ENCODE measurements around the gene ATP6V1G3.
A peak's percentile ranks its signal among the peaks of the same experiment; 100 is the strongest.
"Not testable (repeated sequence)": the region's sequence is repeated elsewhere in the genome, so short reads cannot be mapped to it uniquely, and the experiment has no call there.

The ATP6V1G3 gene

DNA sequence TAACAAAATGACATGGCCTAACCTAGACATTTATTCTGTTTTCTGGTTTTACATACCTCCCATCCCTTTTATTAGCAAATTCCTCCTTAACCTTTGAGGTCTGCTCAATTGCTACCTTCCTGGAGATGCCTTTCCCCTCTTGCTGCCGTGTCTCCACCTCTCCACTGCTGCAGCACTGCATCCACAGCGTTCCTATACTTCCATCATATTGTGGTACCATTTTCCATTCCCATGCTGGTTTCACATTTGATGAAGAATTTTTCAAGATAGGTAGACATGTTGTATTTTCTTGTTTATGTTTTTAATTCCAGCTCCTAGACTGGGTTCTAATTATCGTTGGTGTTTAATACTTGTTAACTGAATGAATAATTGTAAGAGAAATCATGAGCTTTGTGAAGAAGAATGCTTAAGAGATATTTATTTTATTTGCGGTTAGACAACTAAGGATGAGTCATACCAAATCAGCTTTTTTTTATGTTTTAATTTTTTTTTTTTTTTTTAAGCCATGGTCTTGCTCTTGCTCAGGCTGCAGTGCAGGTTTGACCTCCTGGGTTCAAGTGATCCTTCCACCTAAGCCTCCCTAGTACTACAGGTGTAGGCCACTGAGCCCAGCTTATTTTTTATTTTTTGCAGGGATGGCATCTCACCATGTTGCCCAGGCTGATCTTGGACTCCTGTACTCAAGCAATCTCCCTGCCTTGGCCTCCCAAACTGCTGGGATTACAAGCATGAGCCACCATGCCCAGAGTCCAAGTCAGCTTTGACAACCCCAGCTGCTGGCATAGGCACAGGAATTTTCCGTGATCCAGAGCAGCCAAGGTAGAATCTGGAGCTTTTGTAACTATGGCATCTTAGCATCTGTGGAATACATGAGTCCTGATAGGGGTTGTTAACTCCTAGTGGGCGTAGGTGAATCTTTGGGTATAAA lies 44.0 kb downstream of the ATP6V1G3 start:
- DNase-seq, result no peak

DNA sequence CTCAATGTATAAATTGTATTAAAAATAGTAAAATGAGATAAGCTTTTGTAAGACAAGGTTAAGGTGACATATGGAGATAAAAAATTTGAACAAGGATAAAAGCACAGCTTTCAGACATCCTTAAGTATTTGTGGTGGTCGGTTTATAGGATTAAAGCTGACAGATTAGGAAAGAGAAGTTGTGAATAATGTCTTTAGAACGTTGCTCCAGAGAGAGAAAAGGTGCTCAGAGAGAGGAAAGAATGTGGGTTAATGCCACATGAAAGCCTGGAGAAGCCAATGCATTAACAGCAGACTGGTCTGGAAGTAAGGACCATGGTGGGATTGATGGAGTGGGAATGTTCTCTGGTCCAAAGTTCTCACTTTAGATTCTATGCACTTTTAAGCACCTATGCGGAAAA lies 44.8 kb downstream of the ATP6V1G3 start:
- DNase-seq, result no peak

DNA sequence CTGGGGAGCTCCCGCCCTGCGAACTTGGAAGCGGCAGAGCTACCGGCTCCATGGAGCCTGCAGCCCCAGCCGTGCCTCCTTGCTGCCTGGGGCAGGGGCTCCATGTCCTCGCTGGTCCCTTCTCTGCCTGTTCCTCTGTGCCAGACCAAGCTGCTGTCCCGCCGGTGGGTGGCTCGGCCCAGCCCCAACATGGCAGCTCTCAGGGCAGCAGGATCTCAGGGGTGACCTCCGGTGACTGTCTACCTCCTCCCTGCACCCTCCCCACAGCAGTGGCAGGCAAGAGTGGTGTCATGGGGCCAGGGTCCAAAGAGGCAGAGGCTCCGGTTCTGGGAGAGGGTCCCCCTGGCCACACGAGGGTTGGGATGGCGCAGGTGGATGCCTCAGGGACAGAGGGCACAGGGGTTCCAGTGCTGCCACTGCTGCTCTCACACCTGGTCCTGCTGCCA lies 45.8 kb downstream of the ATP6V1G3 start:
- DNase-seq, result no peak

DNA sequence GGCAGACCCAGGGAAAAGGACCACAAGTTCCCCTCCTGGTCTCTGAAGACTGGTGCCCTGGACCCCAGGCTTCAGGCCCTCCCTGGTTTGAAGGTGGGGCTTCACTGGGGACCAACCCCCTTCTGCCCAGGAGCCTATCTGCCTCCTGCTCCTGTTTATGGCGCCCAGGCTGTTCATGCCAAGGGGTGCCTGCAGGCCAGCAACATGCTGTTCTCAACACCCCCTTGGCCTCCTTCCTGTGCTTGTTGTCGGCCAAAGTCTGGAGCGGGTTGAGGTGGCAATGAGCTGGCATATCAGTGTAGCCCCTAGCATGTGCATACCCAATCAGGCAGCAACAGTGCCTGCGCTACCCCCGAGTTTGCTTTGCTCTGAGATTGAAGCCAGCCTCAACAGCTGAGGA lies 46.3 kb downstream of the ATP6V1G3 start:
- DNase-seq, result no peak

DNA sequence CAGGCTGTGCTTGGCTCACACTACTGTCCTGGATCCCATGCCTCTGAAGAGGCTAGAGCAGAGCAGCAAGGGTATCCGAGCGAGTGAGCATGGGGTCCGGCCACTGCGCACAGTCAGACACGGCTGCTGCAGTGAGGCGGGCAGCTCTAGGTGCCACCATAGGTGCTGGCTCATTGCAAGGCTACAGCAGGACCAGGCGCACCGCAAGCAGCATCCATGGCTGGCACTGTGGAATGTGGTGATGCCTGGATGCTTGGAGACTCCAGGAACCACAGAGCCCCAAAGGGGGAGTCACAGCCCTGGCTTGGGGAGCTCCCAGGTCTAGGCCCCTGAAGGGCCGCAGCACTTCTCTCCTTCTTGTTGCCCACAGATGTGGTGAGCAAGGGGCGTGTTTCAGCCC lies 47.2 kb downstream of the ATP6V1G3 start:
- no peak for DNase-seq

DNA sequence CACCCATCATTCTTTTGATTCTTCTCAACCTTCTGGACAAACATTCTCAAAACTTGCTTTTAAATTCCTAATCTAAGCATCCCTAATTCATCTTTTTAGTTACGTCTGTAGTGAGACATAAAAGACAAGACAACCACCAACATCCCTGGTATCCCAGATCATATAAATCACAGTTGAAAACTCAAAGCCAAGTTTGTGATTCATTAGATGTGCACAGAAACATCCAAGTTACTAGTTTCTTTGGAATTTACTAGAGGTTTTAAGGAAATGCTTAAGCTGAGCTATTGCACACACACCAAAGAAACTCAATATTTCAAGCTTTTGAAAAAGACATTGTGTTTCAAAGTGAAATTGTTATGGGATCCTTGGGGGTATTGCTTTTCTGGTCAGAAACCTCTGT lies 47.6 kb downstream of the ATP6V1G3 start:
- no peak for DNase-seq

DNA sequence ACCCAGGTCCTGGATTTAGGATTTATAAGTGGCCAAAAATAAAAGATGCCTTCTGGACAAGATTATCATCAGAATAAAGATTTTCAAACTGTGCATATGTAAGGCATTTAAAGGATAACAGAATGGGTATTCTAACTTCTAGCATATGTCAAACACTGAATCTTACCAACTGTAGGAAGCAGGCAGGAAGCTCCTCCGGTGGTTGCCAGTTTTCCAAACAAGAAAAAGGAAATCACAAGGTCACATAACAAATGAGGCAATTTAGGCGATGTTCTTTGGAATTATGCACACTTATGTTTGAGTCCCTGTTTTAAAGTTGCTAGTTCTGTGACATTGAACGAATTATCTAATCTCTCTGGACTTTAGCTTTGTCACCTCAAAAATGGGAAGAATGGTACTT lies 48.9 kb downstream of the ATP6V1G3 start:
- no peak for DNase-seq

DNA sequence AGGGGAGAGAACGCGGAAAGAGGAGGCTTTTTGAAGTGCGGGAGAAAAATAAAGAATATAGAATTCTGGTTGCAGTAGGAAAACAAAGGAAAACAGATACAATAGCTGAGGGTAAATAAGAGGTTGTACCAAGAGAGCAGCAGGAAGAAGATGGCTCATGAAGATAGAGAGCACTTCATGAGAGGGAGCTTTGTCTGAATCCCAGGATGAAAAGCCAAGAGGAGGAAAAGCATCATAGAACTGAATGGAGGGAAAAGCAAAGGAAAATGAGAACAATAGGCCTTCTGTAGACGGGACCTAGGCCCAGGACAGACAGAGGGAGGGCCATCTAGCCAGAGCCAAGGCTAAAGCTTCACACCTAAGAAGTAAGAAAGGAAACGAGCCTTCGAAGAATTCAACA lies 49.5 kb downstream of the ATP6V1G3 start:
- DNase-seq, result peak in 1 of 2 experiments; percentile 5

DNA sequence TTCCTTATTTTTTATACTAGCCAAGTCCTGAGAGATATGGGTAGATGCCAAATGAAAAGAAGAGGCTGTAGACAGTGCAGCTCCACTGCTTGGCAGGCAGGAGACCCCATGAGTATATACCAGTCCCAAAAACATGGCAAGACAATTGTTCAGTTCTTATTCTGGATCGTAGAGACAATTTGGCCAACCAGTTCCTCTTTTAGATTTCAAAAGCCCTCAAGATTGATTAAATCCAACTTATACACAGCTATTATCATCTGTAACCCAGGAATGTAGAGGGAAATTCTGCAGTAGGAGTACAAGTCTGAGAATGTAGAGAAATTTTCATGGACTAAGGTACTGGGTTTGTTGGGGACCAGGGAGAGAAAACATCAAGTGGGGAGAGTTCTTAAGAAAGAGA lies 50.3 kb downstream of the ATP6V1G3 start:
- DNase-seq, result no peak

DNA sequence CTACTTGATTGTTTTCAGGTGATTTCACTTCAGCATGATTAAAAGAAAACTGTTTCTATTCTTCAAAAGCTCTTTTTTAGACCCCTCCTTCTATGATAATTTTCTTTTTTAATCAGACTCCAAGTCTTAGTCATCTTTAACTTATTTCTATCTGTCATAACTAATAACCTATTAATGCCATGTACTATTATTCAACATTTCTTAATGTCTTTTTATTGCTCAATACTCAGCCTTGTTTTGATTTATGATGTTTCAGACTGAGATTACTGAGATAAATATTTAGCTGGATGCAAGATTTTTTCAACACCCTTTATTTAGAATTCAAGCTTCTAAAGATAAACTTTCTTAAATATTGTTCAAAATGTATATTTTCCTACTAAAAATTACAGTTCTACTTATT lies 53.6 kb downstream of the ATP6V1G3 start:
- DNase-seq, result no peak

DNA sequence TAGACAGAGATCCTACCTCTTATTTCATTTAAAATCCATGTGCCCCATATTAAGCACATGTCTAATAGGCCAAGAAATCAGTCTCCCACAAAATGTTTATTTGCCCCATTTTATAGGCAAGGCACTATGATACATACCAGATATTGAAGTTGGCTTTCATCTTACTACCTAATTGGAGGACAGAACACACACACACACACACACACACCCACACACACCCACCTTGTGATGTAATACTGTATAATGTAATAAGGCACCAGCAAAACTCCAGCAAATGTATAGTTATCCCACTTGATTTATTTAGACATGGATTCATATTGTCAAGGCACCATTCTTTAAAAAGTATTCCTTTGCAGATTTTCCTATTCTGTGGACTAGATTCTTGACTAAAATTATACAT lies 56.8 kb downstream of the ATP6V1G3 start:
- DNase-seq, result no peak

DNA sequence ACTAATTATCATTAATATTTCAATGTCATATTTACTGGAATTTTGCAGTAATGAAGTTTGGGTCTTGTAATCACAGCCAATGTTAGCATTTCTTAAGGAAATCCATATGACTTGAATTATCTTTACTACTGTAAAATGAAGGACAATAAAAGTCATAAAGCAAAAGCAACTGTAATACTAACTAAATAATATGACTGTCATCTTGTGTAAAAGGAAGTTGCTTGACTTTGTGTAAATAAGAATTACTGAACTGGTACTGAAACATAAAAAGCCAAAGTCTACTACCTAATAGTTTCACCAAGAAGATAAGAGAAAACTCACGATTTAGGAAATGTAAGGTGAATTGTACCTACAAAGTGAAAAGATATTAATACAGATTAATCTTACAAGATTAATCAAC lies 57.5 kb downstream of the ATP6V1G3 start:
- DNase-seq, result no peak

DNA sequence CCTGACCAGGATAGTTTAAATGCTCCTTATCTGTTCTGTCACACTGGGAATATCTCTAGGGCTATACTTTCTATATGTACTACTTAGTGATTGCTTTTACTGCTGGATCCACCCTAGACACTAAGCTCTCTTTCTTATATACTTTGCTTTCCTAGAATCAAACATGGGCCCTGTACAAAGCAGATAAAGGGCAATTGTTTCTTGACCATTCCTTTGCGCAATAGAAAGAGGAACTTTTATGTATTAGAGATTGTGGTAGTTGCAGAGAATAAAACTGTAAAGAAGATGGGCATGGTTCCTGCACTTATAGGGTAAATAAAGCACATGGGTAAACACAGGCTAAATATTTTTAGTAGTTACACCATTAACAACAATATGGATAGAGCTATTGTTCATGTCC lies 58.8 kb downstream of the ATP6V1G3 start:
- DNase-seq, result no peak

DNA sequence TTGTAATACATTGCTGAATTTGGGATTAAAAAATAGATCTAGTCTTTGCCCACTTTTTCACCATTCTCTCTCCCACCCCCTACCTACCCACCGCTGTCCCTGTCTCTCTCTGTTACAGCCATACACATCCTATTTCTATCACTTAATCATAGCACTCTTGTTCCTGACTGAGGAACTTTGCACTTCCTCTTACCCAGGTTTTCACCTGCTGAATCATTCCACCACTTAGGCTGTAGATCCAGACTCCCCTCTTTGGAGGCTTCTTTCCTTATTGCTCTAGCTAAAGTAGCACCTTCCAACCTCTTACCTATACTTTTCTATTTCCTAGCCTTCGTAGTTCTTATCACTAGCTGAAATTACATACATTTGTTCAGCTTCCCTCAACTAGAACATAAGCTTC lies 59.6 kb downstream of the ATP6V1G3 start:
- DNase-seq, result no peak

DNA sequence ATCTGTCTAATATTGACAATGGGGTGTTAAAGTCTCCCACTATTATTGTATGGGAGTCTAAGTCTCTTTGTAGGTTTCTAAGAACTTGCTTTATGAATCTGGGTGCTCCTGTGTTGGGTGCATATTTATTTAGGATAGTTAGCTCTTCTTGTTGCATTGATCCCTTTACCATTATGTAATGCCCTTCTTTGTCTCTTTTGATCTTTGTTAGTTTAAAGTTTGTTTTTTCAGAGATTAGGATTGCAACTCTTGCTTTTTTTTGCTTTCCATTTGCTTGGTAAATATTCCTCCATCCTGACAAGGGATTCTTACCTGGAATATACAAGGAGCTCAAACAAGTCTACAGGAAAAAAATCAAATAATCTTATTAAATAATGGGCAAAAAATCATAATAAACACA lies 63.1 kb downstream of the ATP6V1G3 start:
- DNase-seq, result not testable (repeated sequence)

All from NCI-H526 (cell line).